HTERT RPE-1 (cell line): ENCODE results near the gene ZEB2.

Source experiments
- in situ Hi-C: fragments of 300-500 bp; cut with MboI; formaldehyde crosslinking; loops from 4 replicates; pipeline ENCODE4 v1.14.3; 2020; ENCODE audit warnings: low sequenced_read_pairs

The ZEB2 gene

GRCh38 chr2:144529841-144530240 lies 9.9 kb upstream of the ZEB2 start:
- in situ Hi-C loops = no loop called here

GRCh38 chr2:144528108-144528507 lies 8.2 kb upstream of the ZEB2 start:
- in situ Hi-C loops = no loop called here

- in situ Hi-C loops = no loop called here
Measured at GRCh38 chr2:144526831-144527230, 6.9 kb upstream of the ZEB2 start.

- in situ Hi-C loops = no loop called here
Measured at GRCh38 chr2:144524118-144525009, 4.4 kb upstream of the ZEB2 start.

- in situ Hi-C loops = no loop called here
Measured at GRCh38 chr2:144523596-144524117, 3.7 kb upstream of the ZEB2 start.

- in situ Hi-C loops = no loop called here
Measured at GRCh38 chr2:144522897-144523595, 3.1 kb upstream of the ZEB2 start.

- in situ Hi-C loops = no loop called here
Measured at GRCh38 chr2:144522176-144522896, 2.4 kb upstream of the ZEB2 start.

GRCh38 chr2:144521686-144522085 lies 1.8 kb upstream of the ZEB2 start:
- in situ Hi-C loops = no loop called here

- in situ Hi-C loops = no loop called here
Measured at GRCh38 chr2:144520756-144521487, 1.0 kb upstream of the ZEB2 start.

GRCh38 chr2:144519597-144519933 lies 354 bp downstream of the ZEB2 start:
- in situ Hi-C loops = no loop called here

- in situ Hi-C loops = no loop called here
Measured at GRCh38 chr2:144518748-144519596, 947 bp downstream of the ZEB2 start.

GRCh38 chr2:144517866-144518747 lies 1.8 kb downstream of the ZEB2 start:
- in situ Hi-C loops = no loop called here

- in situ Hi-C loops = no loop called here
Measured at GRCh38 chr2:144516981-144517865, 2.7 kb downstream of the ZEB2 start.

GRCh38 chr2:144516411-144516980 lies 3.4 kb downstream of the ZEB2 start:
- in situ Hi-C loops = no loop called here

- in situ Hi-C loops = no loop called here
Measured at GRCh38 chr2:144515696-144516410, 4.1 kb downstream of the ZEB2 start.

- in situ Hi-C loops = no loop called here
Measured at GRCh38 chr2:144515099-144515695, 4.7 kb downstream of the ZEB2 start.
